RWPE2 (cell line): ENCODE results near the gene CLCN6.

Experiments used
- ATAC-seq: fragments of 200-7000 bp; cut with Tn5 transposase; 3 replicates; pipeline ENCODE4 v1.9.1; 2021; ENCODE audit warnings: low read depth
- DNase-seq: peaks from one replicate; pipeline ENCODE4 v3.0.0-alpha.2; 2020; ENCODE audit warnings: low spot score
- H3K27ac ChIP-seq: fragments of 450-650 bp; 2 replicates; pipeline ENCODE4 v1.5.1; 2017; ENCODE audit warnings: mild to moderate bottlenecking; ENCODE audit not compliant: poor library complexity, severe bottlenecking
- H3K27me3 ChIP-seq: fragments of 250-450 bp; sonication (Bioruptor Pico); 2 replicates; pipeline ENCODE4 v1.5.1; 2021; ENCODE audit warnings: mild to moderate bottlenecking, moderate library complexity; ENCODE audit not compliant: insufficient read depth, poor library complexity, severe bottlenecking
- H3K36me3 ChIP-seq: fragments of 250-450 bp; sonication (Bioruptor Pico); 2 replicates; pipeline ENCODE4 v1.5.1; 2020; ENCODE audit warnings: low read depth, mild to moderate bottlenecking, moderate library complexity
- H3K4me1 ChIP-seq: fragments of 250-450 bp; sonication (Bioruptor Pico); 2 replicates; pipeline ENCODE4 v1.5.1; 2021; ENCODE audit warnings: mild to moderate bottlenecking, moderate library complexity; ENCODE audit not compliant: insufficient read depth, poor library complexity, severe bottlenecking
- H3K4me3 ChIP-seq: fragments of 250-450 bp; sonication (Bioruptor Pico); 2 replicates; pipeline ENCODE4 v1.5.1; 2021; ENCODE audit warnings: mild to moderate bottlenecking, moderate library complexity; ENCODE audit not compliant: severe bottlenecking
- H3K9me3 ChIP-seq: fragments of 250-450 bp; sonication (Bioruptor Pico); 2 replicates; pipeline ENCODE4 v1.5.1; 2021; ENCODE audit warnings: mild to moderate bottlenecking, moderate library complexity; ENCODE audit not compliant: severe bottlenecking
- CTCF ChIP-seq: fragments of 450-650 bp; IDR thresholded peaks from one replicate; pipeline ENCODE4 v1.5.1; 2017; ENCODE audit warnings: mild to moderate bottlenecking, moderate library complexity; ENCODE audit not compliant: poor library complexity, severe bottlenecking

The CLCN6 gene

GRCh38 chr1:11891433-11892186, 85.6 kb downstream of the CLCN6 start:
- H3K27ac ChIP-seq = no peak overlapping the region
- no peak for ATAC-seq
- H3K27me3 ChIP-seq = no peaks in the 10 kb centered on the region
- TF ChIP-seq CTCF = no peak
- H3K4me3 ChIP-seq = no peak overlapping the region
- H3K9me3 ChIP-seq = no peaks in the 10 kb centered on the region
- H3K36me3 ChIP-seq = no peaks in the 10 kb centered on the region
- H3K4me1 ChIP-seq = no peaks in the 10 kb centered on the region
- DNase-seq = no peak
